ENCODE data around the gene CENPH.

Gene CENPH

DNA sequence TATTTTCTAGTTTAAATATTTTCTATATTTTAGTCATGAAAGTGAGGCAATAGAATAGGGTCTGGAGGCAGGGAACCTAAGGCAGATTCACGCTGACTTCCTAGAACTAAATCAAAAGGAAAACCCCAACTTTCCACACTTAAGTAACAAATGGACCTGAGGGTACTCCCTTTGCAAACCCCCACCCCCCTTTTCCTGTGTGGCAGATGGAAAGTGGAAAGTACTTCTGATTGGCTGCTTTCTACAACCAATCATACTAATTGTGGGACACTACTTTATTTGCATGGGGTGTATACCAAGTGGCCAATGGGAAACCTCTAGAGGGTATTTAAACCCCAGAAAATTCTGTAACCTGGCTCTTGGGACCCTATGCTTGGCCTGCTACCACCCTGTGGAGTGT, 4.8 kb upstream of the CENPH start:
- no peak for DNase-seq (ENCODE audit: low spot score)

DNA sequence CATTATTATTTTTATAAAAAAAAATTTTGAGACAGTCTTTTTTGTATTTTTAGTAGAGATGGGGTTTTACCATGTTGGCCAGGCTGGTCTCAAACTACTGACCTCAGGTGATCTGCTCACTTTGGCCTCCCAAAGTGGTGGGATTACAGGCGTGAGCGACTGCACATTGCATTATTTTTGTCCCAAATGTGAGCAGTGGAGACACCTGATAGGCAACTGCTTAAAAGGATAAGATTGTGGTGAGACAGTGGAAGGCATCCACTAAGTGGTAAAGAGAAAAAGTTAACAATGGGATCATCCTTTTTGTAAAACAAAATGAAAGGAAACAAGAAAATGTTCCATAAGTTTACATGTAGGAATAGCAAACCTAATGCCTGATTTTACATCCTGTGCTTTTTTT, 2.0 kb upstream of the CENPH start:
- no peak for DNase-seq (ENCODE audit: low spot score)
- TF ChIP-seq CTCF (IDR thresholded peaks at IDR 0.05; ENCODE audit: extremely low read depth, missing control alignments): no peak

More for the DNA sequence above, 4.8 kb upstream of the CENPH start:
- no peak for TF ChIP-seq CTCF (IDR thresholded peaks at IDR 0.05; ENCODE audit: extremely low read depth, missing control alignments)

GRCh38 chr5:69188811-69189161, 597 bp upstream of the CENPH start:
- TF ChIP-seq CTCF (IDR thresholded peaks at IDR 0.05; ENCODE audit: extremely low read depth, missing control alignments): no peak
- DNase-seq (ENCODE audit: low spot score): peak; percentile 10

DNA sequence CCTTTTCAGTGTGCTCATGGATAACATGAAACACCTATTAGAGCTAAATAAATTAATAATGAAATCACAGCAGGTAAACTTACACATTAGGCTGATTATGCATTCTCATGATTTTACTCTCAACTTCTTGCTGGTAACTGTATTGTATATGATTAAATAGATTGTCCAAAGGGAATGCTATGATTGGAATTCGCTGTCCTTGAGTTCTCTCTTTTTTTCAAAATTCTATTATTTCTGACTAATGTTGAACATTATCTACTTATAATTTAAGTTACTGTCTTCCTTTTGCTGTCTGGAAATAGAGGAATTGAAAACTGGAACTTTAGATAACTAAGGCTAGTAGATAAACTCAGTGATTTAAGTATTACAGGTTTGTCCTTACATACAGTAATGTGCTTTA, 13.1 kb downstream of the CENPH start:
- no peak for DNase-seq (ENCODE audit: low spot score)
- TF ChIP-seq CTCF (IDR thresholded peaks at IDR 0.05; ENCODE audit: extremely low read depth, missing control alignments): no peak

GRCh38 chr5:69206528-69207190, 17.3 kb downstream of the CENPH start:
- DNase-seq (ENCODE audit: low spot score): no peak
- no peak for TF ChIP-seq CTCF (IDR thresholded peaks at IDR 0.05; ENCODE audit: extremely low read depth, missing control alignments)

DNA sequence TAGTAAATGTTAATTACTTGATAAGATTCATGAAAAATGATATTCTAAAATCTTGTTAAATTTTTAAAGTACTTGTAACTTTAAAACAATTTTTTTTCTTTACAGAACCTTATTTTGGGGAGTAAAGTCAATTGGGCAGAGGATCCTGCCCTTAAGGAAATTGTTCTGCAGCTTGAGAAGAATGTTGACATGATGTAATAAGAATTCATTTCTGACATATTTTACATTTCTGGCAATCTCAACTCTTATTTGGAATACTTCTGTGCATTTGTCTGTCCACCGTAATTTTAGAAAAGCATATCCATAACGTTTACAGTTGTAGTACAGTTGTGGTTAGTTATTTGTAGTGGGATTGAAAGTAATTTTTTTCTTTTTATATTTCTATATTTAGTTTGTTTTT, 20.2 kb downstream of the CENPH start:
- no peak for DNase-seq (ENCODE audit: low spot score)
- TF ChIP-seq CTCF (IDR thresholded peaks at IDR 0.05; ENCODE audit: extremely low read depth, missing control alignments): no peak

DNA sequence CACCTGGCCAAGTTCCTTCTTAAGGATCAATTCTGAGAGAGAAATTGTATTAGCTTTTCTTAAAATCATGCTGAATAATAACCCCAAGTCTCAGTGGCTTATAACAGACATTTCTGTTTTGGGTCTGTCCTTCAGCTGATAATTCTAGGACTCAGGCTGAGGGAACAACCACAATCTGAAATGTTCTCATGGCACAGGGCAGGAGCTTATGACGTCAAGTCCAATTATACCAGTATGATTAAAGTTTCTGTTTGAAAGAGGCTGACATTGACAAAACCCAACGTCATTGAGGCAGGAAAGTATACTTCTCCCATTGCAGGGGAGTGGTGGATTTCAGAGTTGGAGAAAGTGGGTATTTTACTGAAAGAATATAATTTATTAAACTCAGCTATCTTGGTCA, 21.8 kb downstream of the CENPH start:
- no peak for DNase-seq (ENCODE audit: low spot score)
- no peak for TF ChIP-seq CTCF (IDR thresholded peaks at IDR 0.05; ENCODE audit: extremely low read depth, missing control alignments)

Data from GM20000 (cell line).